ENCODE data around the gene NDUFA11.

GRCh38 chr19:5877427-5877826 is 26.2 kb downstream of the NDUFA11 start:
- TF ChIP-seq CTCF (IDR thresholded peaks at IDR 0.05) (no peak), POLR2A (IDR thresholded peaks at IDR 0.05) (no peak)

Data from heart left ventricle (tissue), 13 donors.